Erythroblast (primary cell): Measurements from ENCODE around the gene LRCOL1.

Experiments
- DNase-seq, 2 experiments: peaks; one replicate each; lab custom pipeline; 2025; lab: John Stamatoyannopoulos, UW
- GATA1 ChIP-seq: IDR thresholded peaks from 2 replicates; pipeline ENCODE4 v1.6.1; 2011; ENCODE audit warnings: low read depth, mild to moderate bottlenecking, control low read depth, low read length, moderate library complexity
- POLR2A ChIP-seq: IDR thresholded peaks from 2 replicates; pipeline ENCODE4 v1.6.1; 2011; ENCODE audit warnings: mild to moderate bottlenecking, low read length

The LRCOL1 gene

DNA sequence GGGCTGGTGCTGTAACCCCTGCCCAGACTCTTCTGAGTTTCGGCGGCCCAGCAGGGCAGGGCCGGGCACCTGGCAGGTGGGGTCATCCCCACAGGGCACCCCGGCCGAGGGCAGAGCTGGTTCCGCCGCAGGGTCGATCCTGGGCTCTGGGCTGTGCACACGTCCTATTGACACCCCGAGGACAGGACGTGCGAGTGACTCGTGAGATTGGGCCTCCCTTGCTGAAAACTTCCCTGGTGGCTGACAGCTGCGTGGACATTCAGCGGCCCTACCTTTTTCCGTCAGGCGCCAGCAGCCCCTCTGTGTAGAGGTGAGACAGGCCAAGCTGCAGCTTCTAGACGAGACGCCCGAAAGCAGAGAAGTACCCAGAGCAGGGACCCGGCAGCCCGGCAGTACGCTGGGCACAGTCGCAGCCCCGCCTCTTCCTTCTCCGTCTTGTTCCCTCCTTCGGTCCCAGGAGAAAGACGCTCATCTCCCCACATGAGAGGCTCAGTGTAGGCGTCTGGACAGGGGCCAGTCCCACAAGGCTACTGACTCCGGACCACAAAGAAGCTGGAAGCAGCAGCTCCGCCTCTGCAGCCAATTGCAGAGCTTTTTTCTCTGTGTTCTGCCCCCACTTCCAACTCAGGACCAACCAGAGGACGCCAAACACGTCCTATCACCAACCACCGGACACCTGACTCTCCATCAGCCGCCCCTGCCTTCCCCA lies at the start of gene LRCOL1:
TSS of gene LRCOL1 (minus strand) at position 532 of the 709 bp plus-strand sequence. CDS start 4,331 bp downstream, outside the sequence.
- DNase-seq, result no peak
- TF ChIP-seq GATA1 (no peak), POLR2A (no peak)

DNA sequence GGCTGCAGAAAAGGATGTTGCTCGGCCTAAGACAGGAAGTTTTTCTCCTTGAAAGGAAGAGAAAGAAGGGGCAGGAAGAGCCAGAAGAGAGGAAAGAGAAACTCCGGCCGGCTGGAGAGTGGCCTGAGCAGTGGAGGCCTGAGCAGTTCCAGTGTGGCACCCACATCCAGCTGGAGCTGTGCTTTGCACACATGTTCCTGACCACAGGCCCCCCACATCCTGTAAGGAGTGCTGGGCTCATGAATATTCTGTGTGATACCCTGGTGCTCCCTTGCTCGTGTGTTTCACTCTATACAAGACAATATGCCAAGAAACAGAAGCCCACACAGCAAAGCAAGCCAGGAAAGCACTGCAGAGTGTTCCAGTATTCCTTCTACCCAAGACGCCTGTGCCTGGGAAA lies 49.7 kb upstream of the LRCOL1 start:
- DNase-seq, result no peak
- no peak for TF ChIP-seq GATA1
- TF ChIP-seq POLR2A, result no peak

DNA sequence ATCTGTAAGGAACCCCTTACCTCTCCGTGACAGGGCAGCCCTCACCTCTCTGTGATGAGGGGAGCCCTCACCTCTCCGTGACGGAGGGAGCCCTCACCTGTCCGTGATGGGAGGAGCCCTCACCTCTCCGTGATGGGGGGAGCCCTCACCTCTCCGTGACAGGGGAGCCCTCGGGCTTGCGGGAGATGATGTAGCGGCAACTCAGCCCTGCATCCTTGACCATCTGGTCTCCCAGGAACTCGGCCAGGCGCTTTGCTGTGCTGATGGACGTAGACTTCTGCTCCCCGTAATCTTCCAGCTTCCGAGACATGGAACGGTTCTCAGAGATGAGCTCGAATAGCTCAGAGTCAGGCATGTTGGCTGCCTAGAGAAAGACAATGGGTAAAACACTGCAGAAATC lies 48.8 kb upstream of the LRCOL1 start:
- TF ChIP-seq GATA1 (no peak), POLR2A (no peak)
- no peak for DNase-seq

GRCh38 chr12:132658149-132658894 lies 47.9 kb upstream of the LRCOL1 start:
- TF ChIP-seq GATA1 (no peak), POLR2A (no peak)
- no peak for DNase-seq

GRCh38 chr12:132657004-132657727 lies 46.8 kb upstream of the LRCOL1 start:
- DNase-seq, result no peak
- no peak for TF ChIP-seq POLR2A

DNA sequence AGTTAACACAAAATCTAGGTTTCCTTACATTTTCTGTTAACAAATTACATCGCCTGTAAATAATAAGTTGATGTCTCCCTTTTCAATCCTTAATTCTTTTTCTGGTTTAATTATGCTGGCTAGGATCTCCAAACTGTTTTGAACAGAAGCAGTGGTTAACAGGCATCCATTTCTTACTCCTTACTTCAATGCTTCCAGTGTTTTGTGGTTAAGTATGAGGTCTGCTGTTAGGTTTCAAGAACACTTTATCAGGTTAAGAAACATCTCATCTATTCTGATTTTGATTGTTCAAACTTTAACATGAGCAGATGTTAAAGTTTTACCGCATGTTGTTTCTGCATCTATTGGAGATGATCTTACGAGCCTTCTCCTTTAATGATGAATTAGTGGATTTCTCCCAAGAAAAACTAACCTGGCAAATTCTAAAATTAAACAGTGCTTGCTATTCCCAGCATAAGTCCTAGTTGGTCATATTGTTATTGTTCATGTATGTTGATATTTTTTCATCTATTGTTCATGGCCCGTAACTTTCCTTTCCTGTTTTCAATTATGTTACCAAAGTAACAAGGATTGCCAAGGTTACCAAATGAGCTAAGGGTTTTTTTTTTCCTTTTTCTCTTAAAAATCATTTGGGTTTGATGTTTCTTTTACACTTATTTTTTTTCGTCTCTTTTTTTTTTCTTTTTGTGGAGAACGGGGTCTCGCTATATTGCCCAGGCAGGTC lies 43.3 kb upstream of the LRCOL1 start:
- TF ChIP-seq POLR2A, result no peak
- no peak for TF ChIP-seq GATA1
- no peak for DNase-seq

DNA sequence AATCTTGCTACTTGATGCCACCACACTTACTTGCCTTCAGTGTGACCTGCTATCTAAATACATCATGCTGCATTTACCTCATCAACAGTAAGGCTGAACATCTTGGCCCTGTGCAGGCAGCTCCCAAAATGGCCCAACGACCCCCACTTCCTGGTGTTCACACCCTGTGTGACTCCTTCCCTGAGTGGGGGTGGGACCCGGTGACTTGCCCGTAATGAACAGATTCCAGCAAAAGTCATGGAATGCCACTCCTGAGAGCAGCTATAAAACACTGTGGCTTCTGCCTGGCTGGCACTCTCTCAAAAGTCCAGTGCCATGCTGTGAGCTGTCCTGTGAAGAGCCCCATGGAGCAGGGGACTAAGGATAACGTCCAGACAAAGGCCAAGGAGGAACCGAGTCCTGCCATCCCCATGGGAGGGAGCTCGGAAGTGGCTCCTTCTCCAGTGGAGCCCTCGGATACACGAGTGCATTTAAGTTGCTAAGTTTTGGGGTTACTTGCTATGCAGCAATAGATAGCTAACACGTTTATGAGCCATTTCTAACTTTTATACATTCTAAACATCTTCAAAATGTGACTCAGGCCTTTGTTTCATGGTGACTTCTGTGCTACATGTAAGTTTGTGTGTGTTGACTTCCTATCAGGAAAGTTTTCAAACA lies 41.2 kb upstream of the LRCOL1 start:
- TF ChIP-seq GATA1 (no peak), POLR2A (no peak)

GRCh38 chr12:132649226-132649945 lies 39.0 kb upstream of the LRCOL1 start:
- TF ChIP-seq POLR2A, result no peak

More for the DNA sequence above, 41.2 kb upstream of the LRCOL1 start:
- no peak for DNase-seq

DNA sequence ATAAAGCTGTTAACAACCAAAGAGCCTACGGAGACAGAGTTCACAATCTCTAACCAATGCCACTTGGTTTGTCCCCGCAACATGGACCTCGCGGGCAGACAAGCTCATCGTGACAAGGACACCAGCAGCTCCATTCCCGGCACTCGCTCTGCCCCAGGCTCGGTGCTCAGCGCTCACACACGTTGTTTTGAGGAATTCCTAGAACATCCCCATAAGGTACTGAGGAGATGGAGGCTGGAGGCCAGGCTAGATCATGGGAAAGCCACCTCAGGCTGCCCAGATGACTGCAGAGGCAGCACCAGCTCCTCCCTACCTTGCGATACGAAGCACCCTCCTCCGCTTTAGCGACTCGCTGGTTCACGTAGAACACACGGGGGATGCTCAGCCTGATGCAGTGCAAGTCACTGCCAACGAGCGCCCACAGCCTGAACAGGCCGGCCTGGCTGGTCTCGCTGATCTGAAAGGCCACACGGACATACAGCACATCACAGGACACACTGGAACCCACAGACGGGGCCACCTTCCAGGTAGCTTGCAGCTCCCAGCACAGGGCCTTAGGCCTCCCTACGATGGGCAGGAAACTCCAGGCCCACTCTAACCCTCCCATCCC lies 38.3 kb upstream of the LRCOL1 start:
- no peak for DNase-seq
- TF ChIP-seq GATA1, result no peak
- no peak for TF ChIP-seq POLR2A

More at GRCh38 chr12:132649226-132649945, 39.0 kb upstream of the LRCOL1 start:
- DNase-seq, result no peak

GRCh38 chr12:132647858-132648257 lies 37.5 kb upstream of the LRCOL1 start:
- no peak for DNase-seq
- no peak for TF ChIP-seq GATA1
- no peak for TF ChIP-seq POLR2A

- no peak for DNase-seq
- TF ChIP-seq GATA1, result no peak
- no peak for TF ChIP-seq POLR2A
Measured at GRCh38 chr12:132646850-132647249, 36.5 kb upstream of the LRCOL1 start.
